Tibial nerve (tissue), 4 donors: ENCODE results near the gene ADCK2.

Experiments used
- EP300 ChIP-seq, 2 donors: sonication (generic); formaldehyde crosslinking; IDR thresholded peaks; one replicate each; pipeline ENCODE4 v1.6.1; 2017; ENCODE audit warnings: antibody characterized with exemption in 2 of 2, mild to moderate bottlenecking in 1 of 2
- TF ChIP-seq, protein P1 (sequence below), 5 experiments: fragments of 200-600 bp in 3 of 5; fragments of 450-650 bp in 2 of 5; sonication (generic) in 3 of 5; IDR thresholded peaks; one replicate each; pipeline ENCODE4 v1.5.1; 2016 to 2019; ENCODE audit warnings: antibody characterized with exemption in 5 of 5, mild to moderate bottlenecking in 3 of 5, moderate library complexity in 2 of 5

DNA sequence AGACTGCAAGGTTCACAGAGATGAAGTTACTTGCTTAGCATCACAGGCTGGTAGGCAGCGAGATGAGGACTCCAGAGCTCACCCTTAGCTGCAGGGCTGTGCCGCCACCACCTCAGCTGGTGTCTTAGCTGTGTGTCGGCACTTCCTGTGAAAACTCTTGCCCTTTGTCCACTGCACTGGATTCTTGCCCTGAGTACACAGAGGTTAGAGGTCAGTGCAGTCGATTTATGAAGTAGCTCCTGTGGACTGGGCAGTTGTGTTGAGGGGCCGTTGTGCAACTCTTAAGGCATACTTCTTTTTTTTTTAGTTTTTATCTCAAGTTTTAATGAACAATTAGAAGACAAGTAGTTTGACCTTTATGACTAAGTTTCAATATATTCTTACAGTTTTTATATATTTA lies 34.4 kb downstream of the ADCK2 start:
- TF ChIP-seq, protein P1, sequence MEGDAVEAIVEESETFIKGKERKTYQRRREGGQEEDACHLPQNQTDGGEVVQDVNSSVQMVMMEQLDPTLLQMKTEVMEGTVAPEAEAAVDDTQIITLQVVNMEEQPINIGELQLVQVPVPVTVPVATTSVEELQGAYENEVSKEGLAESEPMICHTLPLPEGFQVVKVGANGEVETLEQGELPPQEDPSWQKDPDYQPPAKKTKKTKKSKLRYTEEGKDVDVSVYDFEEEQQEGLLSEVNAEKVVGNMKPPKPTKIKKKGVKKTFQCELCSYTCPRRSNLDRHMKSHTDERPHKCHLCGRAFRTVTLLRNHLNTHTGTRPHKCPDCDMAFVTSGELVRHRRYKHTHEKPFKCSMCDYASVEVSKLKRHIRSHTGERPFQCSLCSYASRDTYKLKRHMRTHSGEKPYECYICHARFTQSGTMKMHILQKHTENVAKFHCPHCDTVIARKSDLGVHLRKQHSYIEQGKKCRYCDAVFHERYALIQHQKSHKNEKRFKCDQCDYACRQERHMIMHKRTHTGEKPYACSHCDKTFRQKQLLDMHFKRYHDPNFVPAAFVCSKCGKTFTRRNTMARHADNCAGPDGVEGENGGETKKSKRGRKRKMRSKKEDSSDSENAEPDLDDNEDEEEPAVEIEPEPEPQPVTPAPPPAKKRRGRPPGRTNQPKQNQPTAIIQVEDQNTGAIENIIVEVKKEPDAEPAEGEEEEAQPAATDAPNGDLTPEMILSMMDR (IDR thresholded peaks at IDR 0.05), result no peak
- no peak for TF ChIP-seq EP300 (IDR thresholded peaks at IDR 0.05)
